ENCODE results near the gene LAMA5.

DNA sequence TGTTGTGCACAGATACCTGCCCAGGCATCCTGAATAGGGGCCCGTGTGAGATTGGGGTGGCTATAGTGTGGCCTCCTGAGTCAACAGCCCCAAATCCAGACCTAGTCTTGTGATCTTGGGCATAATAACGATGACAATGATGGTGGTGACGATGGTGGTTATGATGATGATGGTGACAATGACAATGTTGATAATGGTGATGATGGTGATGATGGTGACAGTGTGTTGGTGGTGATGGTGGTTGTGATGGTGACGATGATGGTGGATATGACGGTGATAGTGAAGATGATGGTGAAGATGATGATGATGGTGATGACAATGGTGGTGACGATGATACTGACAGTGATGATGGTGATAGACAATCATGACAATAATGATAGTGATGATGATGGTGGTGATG, 14.7 kb upstream of the LAMA5 start:
- TF ChIP-seq EZH2 (IDR thresholded peaks at IDR 0.05; ENCODE audit: borderline replicate concordance) = no peak
- TF ChIP-seq, protein P1, sequence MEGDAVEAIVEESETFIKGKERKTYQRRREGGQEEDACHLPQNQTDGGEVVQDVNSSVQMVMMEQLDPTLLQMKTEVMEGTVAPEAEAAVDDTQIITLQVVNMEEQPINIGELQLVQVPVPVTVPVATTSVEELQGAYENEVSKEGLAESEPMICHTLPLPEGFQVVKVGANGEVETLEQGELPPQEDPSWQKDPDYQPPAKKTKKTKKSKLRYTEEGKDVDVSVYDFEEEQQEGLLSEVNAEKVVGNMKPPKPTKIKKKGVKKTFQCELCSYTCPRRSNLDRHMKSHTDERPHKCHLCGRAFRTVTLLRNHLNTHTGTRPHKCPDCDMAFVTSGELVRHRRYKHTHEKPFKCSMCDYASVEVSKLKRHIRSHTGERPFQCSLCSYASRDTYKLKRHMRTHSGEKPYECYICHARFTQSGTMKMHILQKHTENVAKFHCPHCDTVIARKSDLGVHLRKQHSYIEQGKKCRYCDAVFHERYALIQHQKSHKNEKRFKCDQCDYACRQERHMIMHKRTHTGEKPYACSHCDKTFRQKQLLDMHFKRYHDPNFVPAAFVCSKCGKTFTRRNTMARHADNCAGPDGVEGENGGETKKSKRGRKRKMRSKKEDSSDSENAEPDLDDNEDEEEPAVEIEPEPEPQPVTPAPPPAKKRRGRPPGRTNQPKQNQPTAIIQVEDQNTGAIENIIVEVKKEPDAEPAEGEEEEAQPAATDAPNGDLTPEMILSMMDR (IDR thresholded peaks at IDR 0.05; ENCODE audit: poor library complexity) = no peak
